K562 (cell line): ENCODE data around the gene CENPV. TPM values are rescaled to one million over a fixed set of nuclear protein-coding genes. Genes with fewer than 3 reads are reported as not detected.

Experiments
- CEBPZ ChIP-seq: fragments of 150-350 bp; IDR thresholded peaks from 2 replicates; pipeline ENCODE4 v1.6.1; 2014; ENCODE audit warnings: low read depth, mild to moderate bottlenecking, low read length, borderline replicate concordance
- HOXB6 ChIP-seq: fragments of 250-450 bp; sonication (Bioruptor Pico); IDR thresholded peaks from 2 replicates; pipeline ENCODE4 v1.5.1; 2022; ENCODE audit warnings: mild to moderate bottlenecking, borderline replicate concordance
- JUND ChIP-seq, 2 experiments: IDR thresholded peaks; 2 replicates in 1 of 2; 3 replicates in 1 of 2; pipeline ENCODE4 v1.6.1; 2011; ENCODE audit warnings: borderline replicate concordance in 2 of 2, low read depth in 2 of 2, low read length in 2 of 2, improper control_type of control experiment in 1 of 2, missing biosample characterization in 1 of 2, missing genetic modification characterization in 1 of 2, missing genetic modification reagents in 1 of 2
- MAZ ChIP-seq, 2 experiments: fragments of 450-650 bp in 1 of 2; sonication (generic) in 1 of 2; formaldehyde crosslinking; IDR thresholded peaks in 1 of 2; conservative IDR thresholded peaks in 1 of 2; 2 replicates each; pipeline versions ENCODE4 v1.4.0 to v1.5.0; 2020; ENCODE audit warnings: mild to moderate bottlenecking in 1 of 2, missing genetic modification reagents in 1 of 2
- NCOA6 ChIP-seq: fragments of 450-650 bp; IDR thresholded peaks from 2 replicates; pipeline ENCODE4 v1.6.1; 2017; ENCODE audit warnings: mild to moderate bottlenecking
- NFIC ChIP-seq: fragments of 450-650 bp; IDR thresholded peaks from 2 replicates; pipeline ENCODE4 v1.6.1; 2017; ENCODE audit warnings: mild to moderate bottlenecking, inconsistent platforms
- NR3C1 ChIP-seq: sonication (generic); formaldehyde crosslinking; IDR thresholded peaks from 2 replicates; pipeline ENCODE4 v1.8.1; 2022; ENCODE audit warnings: missing genetic modification reagents
- PATZ1 ChIP-seq: fragments of 250-450 bp; sonication (Bioruptor Pico); IDR thresholded peaks from 2 replicates; pipeline ENCODE4 v1.5.0; 2020; ENCODE audit warnings: mild to moderate bottlenecking, borderline replicate concordance
- POLR2B ChIP-seq: fragments of 450-650 bp; IDR thresholded peaks from 2 replicates; pipeline ENCODE4 v1.6.1; 2018; ENCODE audit warnings: low read depth; ENCODE audit not compliant: partially characterized antibody
- SAP30 ChIP-seq: fragments of 200-600 bp; sonication (generic); IDR thresholded peaks from 2 replicates; pipeline ENCODE4 v1.6.1; 2012; ENCODE audit warnings: borderline replicate concordance, low read depth, mild to moderate bottlenecking, moderate library complexity, low read length, control low read depth, inconsistent platforms; ENCODE audit not compliant: insufficient read depth, poor library complexity, severe bottlenecking
- SIN3B ChIP-seq: fragments of 450-650 bp; IDR thresholded peaks from 2 replicates; pipeline ENCODE4 v1.6.1; 2017; ENCODE audit warnings: low read depth, mild to moderate bottlenecking, moderate library complexity
- SUPT5H ChIP-seq: fragments of 450-650 bp; IDR thresholded peaks from 2 replicates; pipeline ENCODE4 v1.6.1; 2016
- THAP7 ChIP-seq: fragments of 250-450 bp; sonication (Bioruptor Pico); IDR thresholded peaks from 2 replicates; pipeline ENCODE4 v1.5.0; 2021
- ZBTB12 ChIP-seq: fragments of 250-450 bp; sonication (Bioruptor Pico); IDR thresholded peaks from 2 replicates; pipeline ENCODE4 v1.4.0; 2020
- ZEB2 ChIP-seq: fragments of 450-650 bp; IDR thresholded peaks from 2 replicates; pipeline ENCODE4 v1.6.1; 2016
- ZNF316 ChIP-seq: fragments of 450-650 bp; IDR thresholded peaks from 2 replicates; pipeline ENCODE4 v1.6.1; 2016
- polyA plus RNA-seq, 8 experiments: library from polyadenylated mRNA; depleted of rRNA in 4 of 8; stranded (reverse) in 5 of 8; unstranded in 3 of 8; fragments of >200 nt; fragmentation: Nextera tagmentation in 2 of 8; fragmentation: Illumina TruSeq in 1 of 8; extraction: Ambion mirVana in 2 of 8; extraction: Trizol in 1 of 8; gene quantifications; 2 replicates each; pipeline versions ENCODE4 v1.2.1 to v1.2.3, GENCODE V29; 2011 to 2014; ENCODE audit warnings: inconsistent platforms in 1 of 8, missing spikeins in 1 of 8
- total RNA-seq, 7 experiments: library from RNA; depleted of rRNA in 6 of 7; stranded (reverse); fragments of >200 nt in 6 of 7; fragmentation: Illumina TruSeq in 2 of 7; extraction: Trizol in 2 of 7; gene quantifications; 2 replicates each; pipeline versions ENCODE4 v1.2.1 to v1.2.3, GENCODE V29; 2011 to 2021; ENCODE audit warnings: low replicate concordance in 1 of 7
- TF ChIP-seq, protein P1 (sequence below): fragments of 450-650 bp; formaldehyde crosslinking; IDR thresholded peaks from 2 replicates; pipeline ENCODE4 v1.4.0; 2020; ENCODE audit warnings: mild to moderate bottlenecking, moderate library complexity

Gene CENPV
- total and polyA plus RNA-seq, 9 of the 15 experiments (the other 6 are each of a cell fraction or from before 2014, with no cell fraction given) = 17.8 to 131 (median 89.3) TPM

GRCh38 chr17:16398270-16399267 lies 45.3 kb upstream of the CENPV start (continued):
- TF ChIP-seq THAP7 (CRISPR knock-in tag) (no peak), SIN3B (no peak), NR3C1 (no peak), NCOA6 (no peak), SUPT5H (no peak), ZBTB12 (no peak), SAP30 (no peak), NFIC (peak; percentile 60), CEBPZ (no peak), MAZ (CRISPR knock-in tag; conservative IDR thresholded peaks at IDR 0.05 in 1 of 2, IDR thresholded peaks at IDR 0.05 in 1 of 2) (no peak), ZEB2 (peak; percentile 95), JUND (IDR thresholded peaks at IDR 0.05; ENCODE audit: borderline replicate concordance, low read depth, low read length) (peak; percentile 89), JUND (tag; IDR thresholded peaks at IDR 0.05; ENCODE audit: borderline replicate concordance, low read depth, low read length) (peak; percentile 79; the same call in 2 of the 3 replicates), HOXB6 (CRISPR knock-in tag) (no peak), PATZ1 (CRISPR knock-in tag) (no peak), ZNF316 (0 out of 2 replicates have a peak, but pooled peaks have one; percentile 40), POLR2B (no peak)
- TF ChIP-seq, protein P1, sequence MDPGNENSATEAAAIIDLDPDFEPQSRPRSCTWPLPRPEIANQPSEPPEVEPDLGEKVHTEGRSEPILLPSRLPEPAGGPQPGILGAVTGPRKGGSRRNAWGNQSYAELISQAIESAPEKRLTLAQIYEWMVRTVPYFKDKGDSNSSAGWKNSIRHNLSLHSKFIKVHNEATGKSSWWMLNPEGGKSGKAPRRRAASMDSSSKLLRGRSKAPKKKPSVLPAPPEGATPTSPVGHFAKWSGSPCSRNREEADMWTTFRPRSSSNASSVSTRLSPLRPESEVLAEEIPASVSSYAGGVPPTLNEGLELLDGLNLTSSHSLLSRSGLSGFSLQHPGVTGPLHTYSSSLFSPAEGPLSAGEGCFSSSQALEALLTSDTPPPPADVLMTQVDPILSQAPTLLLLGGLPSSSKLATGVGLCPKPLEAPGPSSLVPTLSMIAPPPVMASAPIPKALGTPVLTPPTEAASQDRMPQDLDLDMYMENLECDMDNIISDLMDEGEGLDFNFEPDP (CRISPR knock-in tag) = no peak
